ENCODE measurements around the gene DDX27.

Gene DDX27

GRCh38 chr20:49281059-49281912 is 62.1 kb downstream of the DDX27 start:
- Histone ChIP-seq H3K9me3 (peaks cover 0 to 18% (median 16%) of the 10 kb centered on the region in 3 donors), H3K36me3 (peaks cover 67 to 72% (median 71%) of the 10 kb centered on the region in 3 donors), H3K4me1 (peaks cover 0 to 62% (median 23%) of the 10 kb centered on the region in 4 donors), H3K27me3 (no peaks in the 10 kb centered on the region), H3K27ac (no peak overlapping the region), H3K4me3 (no peak overlapping the region)
- no peak for DNase-seq
- intact Hi-C loops (cut with DNase I; ENCODE audit: low total_unique reads): no loop called here
- no peak for TF ChIP-seq CTCF (IDR thresholded peaks at IDR 0.05)

- DNase-seq: peak in 1 of 2 donors; percentile 28
- no peak overlapping the region for H3K27ac ChIP-seq
- no peak overlapping the region for H3K4me3 ChIP-seq
- H3K4me1 ChIP-seq: peaks cover 0 to 58% (median 18%) of the 10 kb centered on the region in 4 donors
- intact Hi-C loops (cut with DNase I; ENCODE audit: low total_unique reads): no loop called here
- H3K36me3 ChIP-seq: peaks cover 74 to 79% (median 79%) of the 10 kb centered on the region in 3 donors
- peaks cover 0 to 25% (median 23%) of the 10 kb centered on the region in 3 donors for H3K9me3 ChIP-seq
- TF ChIP-seq CTCF (IDR thresholded peaks at IDR 0.05): no peak
- H3K27me3 ChIP-seq: no peaks in the 10 kb centered on the region
Measured at GRCh38 chr20:49281913-49282467, 62.8 kb downstream of the DDX27 start.

GRCh38 chr20:49282584-49283171 is 63.5 kb downstream of the DDX27 start:
- TF ChIP-seq CTCF (IDR thresholded peaks at IDR 0.05): no peak
- Histone ChIP-seq H3K36me3 (peaks cover 81 to 86% (median 84%) of the 10 kb centered on the region in 3 donors), H3K9me3 (peaks cover 0 to 32% (median 29%) of the 10 kb centered on the region in 3 donors), H3K27me3 (no peaks in the 10 kb centered on the region), H3K4me3 (no peak overlapping the region), H3K4me1 (peaks cover 0 to 64% (median 19%) of the 10 kb centered on the region in 4 donors), H3K27ac (no peak overlapping the region)
- no peak for DNase-seq
- intact Hi-C loops (cut with DNase I; ENCODE audit: low total_unique reads): no loop called here

- H3K36me3 ChIP-seq: peaks cover 82 to 88% (median 85%) of the 10 kb centered on the region in 3 donors
- peaks cover 0 to 69% (median 21%) of the 10 kb centered on the region in 4 donors for H3K4me1 ChIP-seq
- H3K27ac ChIP-seq: no peak overlapping the region
- peaks cover 0 to 33% (median 29%) of the 10 kb centered on the region in 3 donors for H3K9me3 ChIP-seq
- intact Hi-C loops (cut with DNase I; ENCODE audit: low total_unique reads): no loop called here
- TF ChIP-seq CTCF (IDR thresholded peaks at IDR 0.05): no peak
- no peaks in the 10 kb centered on the region for H3K27me3 ChIP-seq
- H3K4me3 ChIP-seq: no peak overlapping the region
- no peak for DNase-seq
Measured at GRCh38 chr20:49283176-49283702, 64.0 kb downstream of the DDX27 start.

GRCh38 chr20:49283703-49284625 is 64.7 kb downstream of the DDX27 start:
- Histone ChIP-seq H3K4me3 (no peak overlapping the region), H3K27ac (no peak overlapping the region), H3K4me1 (peaks cover 0 to 72% (median 23%) of the 10 kb centered on the region in 4 donors), H3K27me3 (no peaks in the 10 kb centered on the region), H3K36me3 (peaks cover 88 to 95% (median 92%) of the 10 kb centered on the region in 3 donors), H3K9me3 (peaks cover 0 to 33% (median 29%) of the 10 kb centered on the region in 3 donors)
- no peak for TF ChIP-seq CTCF (IDR thresholded peaks at IDR 0.05)
- DNase-seq: no peak
- intact Hi-C loops (cut with DNase I; ENCODE audit: low total_unique reads): no loop called here
